HUDEP-2 (cell line): ENCODE measurements around the gene CBX2.

Source experiments
- DNase-seq, 76 experiments: peaks; one replicate each; lab custom pipeline; 2025; ENCODE audit not compliant: unreplicated experiment in 76 of 76; lab: John Stamatoyannopoulos, UW

Gene CBX2

GRCh38 chr17:79785900-79786810 lies 8.2 kb downstream of the CBX2 start:
- DNase-seq, result no peak

GRCh38 chr17:79786930-79787643 lies 9.1 kb downstream of the CBX2 start:
- no peak for DNase-seq

GRCh38 chr17:79788455-79788854 lies 10.5 kb downstream of the CBX2 start:
- DNase-seq, result no peak

- no peak for DNase-seq
Measured at GRCh38 chr17:79788989-79789942, 11.3 kb downstream of the CBX2 start.

- DNase-seq, result peak in 21 of 76 experiments; percentile 5 to 40 (median 21)
Measured at GRCh38 chr17:79789943-79790804, 12.2 kb downstream of the CBX2 start.

GRCh38 chr17:79790805-79791734 lies 13.1 kb downstream of the CBX2 start:
- no peak for DNase-seq

- DNase-seq, result no peak
Measured at GRCh38 chr17:79791735-79792161, 13.8 kb downstream of the CBX2 start.

GRCh38 chr17:79792341-79792871 lies 14.5 kb downstream of the CBX2 start:
- no peak for DNase-seq

- no peak for DNase-seq
Measured at GRCh38 chr17:79792984-79793923, 15.3 kb downstream of the CBX2 start.

- no peak for DNase-seq
Measured at GRCh38 chr17:79793924-79794304, 16.0 kb downstream of the CBX2 start.

- DNase-seq, result no peak
Measured at GRCh38 chr17:79794659-79795511, 16.9 kb downstream of the CBX2 start.

GRCh38 chr17:79795795-79796443 lies 18.0 kb downstream of the CBX2 start:
- no peak for DNase-seq

GRCh38 chr17:79796444-79796762 lies 18.5 kb downstream of the CBX2 start:
- DNase-seq, result no peak

GRCh38 chr17:79796763-79797491 lies 19.0 kb downstream of the CBX2 start, which contains the start of gene CBX8:
TSS of gene CBX8 (minus strand) at chr17:79797077. CDS start at chr17:79796998, 79 bp downstream.
- DNase-seq, result peak in 75 of 76 experiments; percentile 73 to 100 (median 99)
